D341Med (cell line): Measurements from ENCODE around the gene TRPM3.
"Not testable (repeated sequence)": the region's sequence is repeated elsewhere in the genome, so short reads cannot be mapped to it uniquely, and the experiment has no call there.

Experiments
- DNase-seq: peaks from one replicate; pipeline ENCODE4 v3.0.0; 2012; ENCODE audit warnings: low spot score

Gene TRPM3

DNA sequence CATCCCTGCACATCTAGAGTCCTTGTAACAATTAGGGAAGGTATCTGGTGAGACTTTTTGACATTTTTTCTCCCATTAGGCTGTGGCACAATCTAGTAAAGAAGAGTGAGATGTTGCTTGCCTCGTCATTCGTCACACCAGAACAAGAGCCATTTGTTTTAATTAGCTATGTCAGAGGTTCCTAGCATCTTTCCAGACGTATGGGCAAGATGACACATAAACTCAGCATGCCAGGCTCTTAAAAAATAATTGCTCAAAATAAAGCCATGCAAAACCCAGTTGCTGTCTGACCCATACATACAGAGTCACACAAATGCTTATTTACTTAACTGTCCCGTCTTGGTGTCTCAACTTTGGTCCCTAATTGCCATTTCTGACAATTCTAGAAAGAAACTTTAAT is 125.9 kb downstream of the TRPM3 start:
- DNase-seq, result no peak

DNA sequence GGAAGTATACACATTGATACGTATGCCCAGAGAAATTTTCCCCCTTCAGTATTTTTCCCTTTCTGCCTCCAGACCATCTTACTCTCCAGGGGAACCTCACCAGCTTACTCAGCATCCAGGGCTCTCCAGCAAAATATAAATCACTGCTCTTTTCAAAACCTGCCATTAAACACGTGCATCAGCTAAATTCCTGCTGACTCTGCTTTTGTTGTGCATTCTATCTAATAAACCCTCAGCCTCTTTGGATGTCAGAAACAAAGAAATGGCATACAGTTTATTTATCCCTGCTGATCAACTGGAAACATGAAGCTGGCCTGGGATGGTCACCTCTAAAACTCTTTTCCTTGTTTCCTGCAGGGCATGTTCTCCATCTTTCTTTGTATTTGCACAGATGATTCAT is 126.8 kb downstream of the TRPM3 start:
- no peak for DNase-seq

DNA sequence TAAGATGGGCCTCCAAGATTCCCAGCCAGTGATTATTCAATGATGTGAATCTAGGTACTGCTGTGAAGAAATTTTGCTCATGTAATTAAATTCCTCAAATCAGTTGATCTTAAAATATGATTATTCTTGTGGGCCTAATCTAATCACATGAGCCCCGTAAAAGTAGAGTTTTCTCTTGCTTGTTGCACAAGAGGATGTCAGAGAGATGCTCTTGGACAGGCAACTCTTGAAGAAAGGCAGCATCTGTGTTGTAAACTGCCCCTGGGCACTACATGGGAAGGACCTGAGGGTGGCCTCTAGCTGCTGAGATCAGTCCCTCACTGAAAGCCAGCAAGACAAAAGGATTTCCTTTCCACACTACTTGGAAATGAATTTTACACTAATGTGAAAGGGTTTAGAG is 132.9 kb downstream of the TRPM3 start:
- no peak for DNase-seq

DNA sequence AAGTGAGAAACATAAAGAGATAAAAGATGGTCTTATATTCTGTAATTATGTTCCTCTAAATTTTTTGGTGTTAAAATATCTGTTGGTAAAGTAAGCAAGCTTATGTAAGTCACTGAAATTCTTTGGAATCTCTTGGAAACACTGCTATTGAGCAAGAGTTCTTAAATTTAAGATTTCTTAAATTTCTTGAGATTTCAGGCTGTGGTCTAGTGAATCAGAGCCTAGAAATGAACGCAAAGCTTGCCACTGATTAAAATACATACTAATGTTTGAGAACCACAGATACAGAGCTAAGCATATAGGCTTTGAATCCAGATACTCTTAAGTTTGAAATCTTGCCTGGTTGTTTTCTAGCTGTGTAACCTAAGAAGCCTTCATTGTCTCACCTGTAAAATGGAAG is 133.4 kb downstream of the TRPM3 start:
- DNase-seq, result no peak

DNA sequence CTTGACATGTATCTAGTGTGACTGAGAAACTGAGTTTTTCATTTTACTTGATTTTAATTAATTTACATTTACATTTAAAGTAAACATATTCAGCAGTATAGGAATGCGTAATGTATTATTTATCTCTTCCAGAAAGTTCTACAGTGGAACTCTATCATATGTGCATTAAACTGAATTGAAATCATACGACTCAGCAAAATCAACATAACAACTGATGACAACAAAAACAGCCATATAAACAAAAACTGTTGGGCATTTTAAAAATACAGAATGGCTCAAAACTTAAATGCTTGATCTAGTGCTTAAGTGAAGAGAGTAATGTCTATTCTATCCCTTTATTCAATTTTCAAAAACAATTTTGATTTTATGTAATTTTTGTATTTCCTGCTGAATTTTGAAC is 134.4 kb downstream of the TRPM3 start:
- no peak for DNase-seq

DNA sequence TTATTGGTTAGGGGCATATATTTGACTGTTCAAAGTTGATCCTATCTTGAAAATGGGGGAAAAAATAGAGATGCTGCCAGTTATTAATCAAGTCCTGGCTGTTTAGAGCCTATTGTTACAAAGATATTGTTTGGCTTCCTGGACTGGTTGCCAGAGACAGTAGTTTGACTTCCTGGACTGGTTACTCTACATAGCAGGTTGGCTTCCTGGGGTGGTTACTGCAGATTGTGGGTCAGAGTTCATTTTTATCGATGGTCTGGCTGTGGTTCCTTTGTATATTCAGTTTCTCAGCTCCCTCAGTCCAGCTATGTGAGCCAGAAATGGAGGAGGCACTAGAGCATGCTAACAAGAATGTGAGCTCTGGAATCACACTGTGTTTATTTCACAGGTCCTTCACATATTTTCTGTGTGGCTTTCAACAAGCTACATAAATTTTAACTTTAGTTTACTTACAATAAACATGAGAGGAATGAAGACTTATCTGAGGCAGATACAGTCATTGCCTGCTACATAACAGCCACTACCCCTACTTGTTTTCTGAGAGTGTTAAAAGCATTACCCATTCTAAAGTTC is 137.6 kb downstream of the TRPM3 start:
- no peak for DNase-seq

DNA sequence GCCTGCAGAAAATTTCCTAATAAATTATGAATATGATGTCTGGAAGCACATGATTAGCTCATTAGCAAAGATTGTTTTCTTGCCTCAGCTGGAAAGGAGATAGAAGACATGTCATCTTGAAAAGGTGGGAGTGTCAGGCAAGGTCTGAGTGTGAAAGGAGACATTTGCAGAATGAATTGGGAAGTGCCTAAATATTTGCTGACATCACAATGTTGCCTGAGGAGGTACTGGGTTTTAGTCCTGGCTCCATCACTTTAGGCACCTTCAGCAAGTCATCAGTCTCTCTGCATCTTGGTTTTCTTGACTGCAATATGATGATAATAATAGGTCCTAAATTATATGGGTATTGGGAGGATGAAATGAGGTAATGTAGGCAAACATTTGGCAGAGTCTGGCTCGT is 140.1 kb downstream of the TRPM3 start:
- DNase-seq, result no peak

DNA sequence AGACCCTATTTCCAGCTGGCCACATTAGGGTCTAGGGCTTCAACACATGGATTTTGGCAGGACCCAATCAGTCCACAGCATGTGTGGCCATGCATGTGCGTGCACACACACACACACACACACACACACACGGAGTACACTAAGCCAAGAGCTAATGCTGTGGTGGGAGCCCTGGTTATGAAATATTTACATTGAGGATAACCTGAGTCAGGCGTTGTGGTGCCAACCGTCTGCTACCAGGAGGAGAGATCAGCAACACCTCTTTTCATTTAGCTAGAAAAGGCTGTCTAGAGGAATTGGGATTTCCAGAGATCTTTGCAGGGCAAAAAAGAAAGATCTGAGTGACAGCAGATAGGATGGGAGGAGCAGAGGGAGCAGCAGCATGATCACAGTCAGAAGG is 141.5 kb downstream of the TRPM3 start:
- no peak for DNase-seq

DNA sequence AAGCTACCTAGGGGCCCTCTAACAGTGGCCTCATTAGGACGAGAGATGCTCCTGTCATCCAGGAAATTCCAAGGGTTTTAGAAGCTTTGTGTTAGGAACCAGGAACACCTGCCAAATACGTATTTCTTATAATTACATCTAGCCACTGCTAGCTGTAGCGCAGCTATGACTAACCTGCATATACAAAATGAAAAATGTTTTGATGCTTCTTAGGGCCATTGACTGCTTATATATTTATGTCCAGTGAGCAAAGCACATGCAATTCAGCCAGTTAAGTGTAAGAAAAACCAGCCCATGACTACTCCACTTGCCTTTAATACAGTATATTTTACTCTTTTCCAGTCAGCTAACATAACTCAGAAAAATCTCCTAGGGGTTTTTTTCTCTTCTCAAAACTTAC is 143.3 kb downstream of the TRPM3 start:
- DNase-seq, result no peak

DNA sequence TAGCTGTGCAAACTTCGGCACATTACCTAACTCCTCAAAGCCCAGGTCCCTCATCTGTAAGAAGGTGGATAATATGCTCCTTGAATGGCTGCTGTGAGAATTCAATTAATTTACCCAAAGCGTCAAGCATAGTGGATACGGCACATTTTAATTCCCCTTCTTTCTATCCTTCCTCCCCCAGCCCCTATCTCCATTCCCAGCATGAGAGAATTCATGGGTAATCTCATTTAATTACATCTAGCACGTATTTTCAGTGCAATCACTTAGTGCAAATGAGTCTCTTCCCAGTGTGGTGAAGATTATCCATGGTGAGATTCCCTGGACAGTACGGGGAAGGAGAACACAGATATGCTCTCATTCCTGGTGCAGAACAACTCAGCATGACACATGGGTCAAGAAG is 145.6 kb downstream of the TRPM3 start:
- no peak for DNase-seq

DNA sequence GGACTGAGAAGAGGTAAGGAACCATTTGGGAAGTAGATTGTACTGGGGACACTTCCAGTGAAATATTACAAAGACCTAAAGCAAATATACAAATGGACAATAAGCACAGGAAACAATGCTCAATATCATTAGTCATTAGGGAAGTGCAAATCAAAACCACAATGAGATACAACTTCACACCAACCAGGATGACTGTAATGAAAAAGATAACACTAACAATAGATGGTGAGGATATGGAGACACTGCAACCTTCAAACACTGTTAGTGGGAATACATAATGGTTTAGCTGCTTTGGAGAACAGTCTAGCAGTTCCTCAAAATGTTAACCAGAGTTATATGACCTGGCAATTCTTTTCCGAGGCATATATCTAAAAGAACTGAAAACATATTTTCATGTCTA is 149.7 kb downstream of the TRPM3 start:
- DNase-seq, result no peak

DNA sequence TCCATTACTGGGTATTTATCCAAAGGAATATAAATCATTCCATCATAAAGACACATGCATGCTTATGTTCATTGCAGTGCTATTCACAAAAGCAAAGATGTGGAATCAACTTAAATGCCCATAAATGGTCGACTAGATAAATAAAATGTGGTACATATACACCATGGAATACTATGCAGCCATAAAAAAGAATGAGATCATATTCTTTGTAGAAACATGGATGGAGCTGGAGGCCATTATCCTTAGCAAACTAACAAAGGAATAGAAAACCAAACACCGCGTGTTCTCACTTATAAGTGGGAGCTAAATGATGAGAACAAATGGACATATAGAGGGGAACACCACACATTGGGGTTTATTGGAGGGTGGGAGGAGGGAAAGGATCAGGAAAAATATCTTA is 155.0 kb downstream of the TRPM3 start:
- DNase-seq, result not testable (repeated sequence)

DNA sequence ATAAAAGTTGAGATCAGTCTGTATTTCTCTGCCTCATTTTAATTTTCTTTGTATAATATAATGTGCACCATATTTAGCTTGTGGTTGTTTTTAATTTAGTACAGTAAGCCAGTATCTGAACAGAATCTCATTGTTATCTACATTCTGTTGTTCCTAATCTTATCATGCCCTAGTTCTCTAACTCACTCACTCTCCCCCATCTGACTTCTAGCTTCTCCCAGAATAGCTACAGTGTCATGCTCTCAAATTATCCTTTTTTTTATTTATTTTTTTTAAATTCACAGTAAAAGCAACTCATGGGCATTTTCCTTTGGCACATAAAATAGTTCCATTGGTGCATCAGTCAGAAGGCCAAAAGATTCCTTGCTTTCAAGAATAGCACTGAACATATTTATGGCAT is 156.6 kb downstream of the TRPM3 start:
- no peak for DNase-seq

DNA sequence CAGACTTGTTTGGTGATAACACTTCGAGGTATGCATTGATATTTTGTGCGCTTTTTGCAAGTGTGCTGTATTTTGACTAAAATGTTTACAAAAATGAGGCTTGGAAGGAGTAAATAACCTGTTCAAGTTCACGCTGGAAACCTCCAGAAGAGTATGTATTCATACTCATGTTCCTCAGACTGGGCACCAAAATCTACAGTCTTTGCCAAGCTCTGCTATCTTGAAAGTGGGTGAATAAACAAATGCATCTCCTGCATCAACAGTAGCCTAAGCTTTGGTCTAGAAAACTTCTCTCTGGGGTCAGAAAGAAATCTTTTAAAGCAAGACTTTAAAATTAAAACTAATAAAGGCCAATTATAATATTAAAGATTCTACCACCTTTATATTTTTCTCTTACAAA is 157.9 kb downstream of the TRPM3 start:
- DNase-seq, result no peak

DNA sequence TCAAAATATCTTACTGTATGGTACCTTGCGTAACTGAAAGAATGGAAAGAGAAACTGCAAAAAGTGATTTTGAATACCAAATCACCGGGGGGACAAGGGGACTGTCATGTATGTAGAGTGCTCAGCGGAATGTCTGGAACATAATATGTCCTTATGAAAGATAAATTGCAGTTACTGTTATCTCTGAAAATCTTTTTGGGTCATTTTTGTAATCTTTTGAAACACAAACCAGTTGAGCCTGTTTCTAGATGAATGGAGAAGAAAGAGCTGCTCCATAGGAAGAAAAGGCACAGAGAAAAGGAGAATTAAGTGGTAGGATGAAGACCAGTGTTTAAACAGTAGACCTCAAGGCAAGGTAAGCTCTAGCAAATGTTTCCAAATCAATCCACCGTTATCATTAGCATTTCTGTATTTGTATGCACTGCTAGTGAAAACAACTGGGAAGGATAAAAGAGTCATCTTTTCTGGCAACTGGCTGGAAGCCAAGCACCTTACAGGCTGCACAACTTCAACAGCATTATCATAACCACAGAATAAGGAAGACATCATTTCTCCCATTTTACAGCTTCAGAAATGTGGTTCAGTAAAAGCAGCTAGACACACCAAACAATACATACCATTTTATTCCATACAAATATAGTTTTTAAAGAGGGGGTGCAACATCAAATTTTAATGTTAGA is 158.5 kb downstream of the TRPM3 start:
- DNase-seq, result no peak

DNA sequence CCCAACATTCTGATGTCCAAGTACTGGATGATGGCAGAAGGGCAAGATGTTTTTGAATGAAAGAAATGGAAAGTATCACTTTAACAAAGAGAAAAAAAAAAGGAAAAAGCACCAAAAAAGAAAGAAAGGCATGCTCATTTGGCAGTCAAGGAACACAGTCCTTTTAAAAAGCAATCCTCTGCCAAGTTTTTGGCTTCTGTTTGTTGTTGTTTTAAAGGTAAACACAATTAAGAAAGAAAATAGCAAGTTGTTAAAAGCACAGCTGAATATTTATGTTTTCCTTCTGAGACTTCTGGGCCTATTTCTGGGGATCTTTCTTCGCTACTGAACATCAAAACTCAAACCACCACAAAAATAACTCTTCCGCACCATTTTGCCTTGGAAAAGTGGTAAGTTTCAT is 162.1 kb downstream of the TRPM3 start:
- DNase-seq, result no peak

DNA sequence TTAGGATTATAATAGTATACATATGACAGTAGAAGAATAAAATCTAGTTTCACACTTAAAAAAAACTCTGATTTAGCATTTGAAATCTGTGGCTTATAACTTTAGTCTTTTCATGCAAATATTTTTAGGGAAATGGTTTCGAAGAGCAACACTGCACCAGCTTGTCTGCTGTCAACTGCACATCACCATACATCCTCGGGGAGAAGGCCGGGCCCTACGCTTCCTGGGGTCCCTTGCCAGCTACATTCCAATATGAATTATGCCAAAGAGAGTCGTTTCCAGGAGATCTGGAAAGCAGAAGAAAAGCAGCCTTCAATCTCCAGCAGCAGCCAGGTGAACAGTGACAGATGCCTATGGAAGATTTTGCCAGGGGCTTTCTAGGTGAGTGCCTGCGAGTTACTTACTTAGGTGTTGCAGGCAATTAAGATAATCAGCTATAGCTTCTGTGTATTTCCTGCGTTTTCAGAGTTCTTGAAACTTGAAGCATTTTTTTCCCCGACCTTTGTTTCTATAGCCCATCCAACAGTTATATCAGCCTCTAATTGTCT is 166.8 kb downstream of the TRPM3 start:
- DNase-seq, result no peak

DNA sequence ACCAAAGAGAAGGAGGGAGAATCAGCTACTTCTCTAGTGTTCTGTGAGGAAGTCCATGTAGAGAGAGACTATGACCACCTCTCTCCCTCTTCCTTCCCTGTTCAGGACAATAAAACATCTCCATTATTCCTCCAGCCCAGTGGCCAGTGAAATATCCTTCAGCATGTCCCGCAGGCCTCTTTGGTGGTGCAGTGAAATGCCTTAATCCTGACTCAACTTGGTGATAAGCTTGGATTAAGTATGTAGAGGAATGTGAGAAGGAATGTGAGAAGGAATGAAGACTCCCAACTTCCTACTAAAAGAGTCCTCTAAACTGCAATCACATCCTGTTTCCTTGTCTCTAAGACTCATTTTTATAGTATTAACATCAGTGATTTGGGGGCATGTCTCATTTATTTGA is 167.3 kb downstream of the TRPM3 start:
- DNase-seq, result no peak

DNA sequence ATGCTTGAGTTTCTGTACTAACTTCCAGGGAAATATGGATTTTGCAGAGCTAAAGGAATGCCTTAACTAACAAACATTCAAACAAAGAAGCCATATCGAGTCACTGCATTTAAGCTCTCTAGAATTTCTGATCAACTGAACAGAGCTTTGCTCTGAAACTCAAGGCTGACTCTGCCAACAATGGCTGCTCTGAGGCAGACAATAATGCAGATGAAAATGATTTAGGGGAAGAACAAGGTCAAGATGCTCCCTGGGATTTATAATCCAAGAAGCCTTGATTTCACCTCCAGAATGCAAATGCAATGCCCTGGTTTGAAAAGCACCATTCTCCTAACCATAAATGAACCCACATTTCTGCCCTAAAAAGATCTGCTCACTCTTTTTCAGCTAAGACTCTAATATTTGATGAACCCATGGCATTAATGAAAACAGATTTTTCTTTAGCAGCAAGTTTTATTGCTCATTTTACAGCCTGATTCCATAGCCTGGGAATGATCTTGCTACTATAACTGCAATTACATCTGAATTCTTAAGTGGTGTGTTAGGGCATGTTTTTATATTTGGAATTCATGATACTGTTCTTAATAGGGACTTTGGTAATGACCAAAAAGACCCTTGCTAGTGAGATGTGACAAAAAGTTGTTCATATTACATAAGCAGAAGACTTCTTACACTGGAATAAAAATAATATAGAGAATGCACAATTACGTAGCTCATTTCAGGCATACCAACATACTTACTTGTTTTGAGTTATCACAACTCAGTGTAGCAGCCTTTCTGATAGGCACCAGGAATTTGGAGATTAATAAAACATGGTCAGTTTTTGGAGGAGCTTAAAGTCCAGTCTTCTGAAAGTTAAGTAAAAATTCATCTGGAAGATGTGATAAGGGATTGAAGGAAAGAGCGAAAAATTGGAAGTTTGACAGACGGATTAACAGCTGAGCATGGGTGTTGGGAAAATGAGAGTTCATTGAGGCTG is 169.4 kb downstream of the TRPM3 start:
- DNase-seq, result no peak

DNA sequence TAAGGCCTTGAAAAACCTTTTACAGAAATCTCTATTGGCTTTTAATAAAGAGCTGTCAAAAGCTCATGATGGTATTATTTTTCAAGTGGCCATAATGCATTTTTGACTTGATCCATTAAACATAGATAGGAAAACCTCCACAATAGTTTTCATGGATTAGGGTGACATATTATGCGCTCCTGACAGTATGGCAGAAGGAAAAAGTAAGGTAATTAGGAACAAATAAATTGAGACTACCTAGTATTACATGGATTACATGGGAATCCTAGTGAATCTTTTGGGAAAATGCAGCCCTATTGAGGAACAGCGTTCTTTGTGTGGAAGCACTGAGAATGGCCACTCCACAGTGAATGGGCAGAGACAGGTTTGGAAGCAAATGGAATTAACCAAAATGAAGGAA is 171.2 kb downstream of the TRPM3 start:
- DNase-seq, result no peak

DNA sequence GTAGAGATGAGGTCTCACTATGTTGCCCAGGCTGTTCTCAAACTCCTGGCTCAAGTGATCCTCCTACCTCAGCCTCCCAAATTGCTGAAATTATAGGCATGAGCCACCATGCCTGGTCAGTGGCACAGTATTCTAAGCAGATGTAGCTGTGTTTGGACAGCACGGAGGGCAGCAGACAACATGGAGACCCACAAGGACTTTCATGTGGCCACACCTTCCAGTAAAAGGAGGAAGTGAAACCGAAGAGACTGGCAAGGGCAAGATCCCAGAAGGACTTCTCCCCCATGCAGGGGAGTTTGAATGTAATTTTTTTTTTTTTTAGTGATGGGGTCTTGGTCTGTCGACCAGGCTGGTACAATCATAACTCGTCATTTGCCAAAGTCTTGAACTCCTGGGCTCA is 172.2 kb downstream of the TRPM3 start:
- DNase-seq, result no peak

DNA sequence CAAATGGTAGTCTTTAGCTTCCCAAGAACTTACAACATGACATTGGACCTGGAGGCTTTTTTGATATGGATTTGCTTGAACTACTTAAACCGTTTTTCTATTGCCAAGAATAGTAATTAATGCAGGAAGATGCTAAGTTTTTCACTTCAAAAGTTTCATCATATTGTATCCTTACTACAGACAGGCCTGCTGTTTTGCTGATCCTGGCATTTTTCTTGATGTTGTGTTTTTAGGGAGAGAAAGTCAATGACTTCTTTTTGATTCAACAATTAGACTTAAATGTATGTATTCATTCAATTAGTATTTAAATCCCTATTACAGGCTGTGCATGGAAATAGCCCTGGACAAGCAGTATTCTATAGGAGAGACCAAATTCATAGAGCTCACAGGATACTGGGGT is 172.7 kb downstream of the TRPM3 start:
- DNase-seq, result no peak

DNA sequence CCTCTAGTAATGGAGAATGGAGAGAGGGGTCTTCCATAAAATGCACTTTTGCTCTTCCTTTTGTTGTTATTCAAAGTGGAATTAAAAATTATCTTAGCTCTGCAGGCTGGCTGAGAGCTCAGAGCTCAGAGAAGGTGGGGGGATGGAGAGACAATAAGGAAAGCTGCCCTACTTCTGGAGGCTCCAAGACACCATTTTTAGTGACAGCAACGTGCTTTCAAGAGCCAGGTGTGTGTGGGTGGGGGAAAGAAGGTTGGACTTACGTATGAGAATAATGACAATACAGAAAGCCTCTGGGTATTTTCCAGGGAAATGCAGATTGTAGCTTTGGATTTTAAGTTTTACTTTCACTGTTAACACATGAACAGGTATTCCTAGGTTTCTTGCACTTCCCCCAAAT is 173.9 kb downstream of the TRPM3 start:
- DNase-seq, result no peak
